Right cardiac atrium (tissue), 5 donors: ENCODE data around the gene KCNQ5. TPM values are rescaled to one million over a fixed set of nuclear protein-coding genes. Genes with fewer than 3 reads are reported as not detected.

Source experiments
- ATAC-seq, 2 donors: fragments of 200-7000 bp; cut with Tn5 transposase; one replicate each; pipeline versions ENCODE4 v1.8.0 to v1.9.1; 2020; ENCODE audit warnings: moderate library complexity in 2 of 2, mild to moderate bottlenecking in 1 of 2
- DNase-seq, 3 donors: peaks; one replicate each; pipeline ENCODE4 v3.0.0-alpha.2; 2020
- H3K27ac ChIP-seq: one replicate; pipeline ENCODE4 v1.5.1; 2013; ENCODE audit warnings: mild to moderate bottlenecking, low read length, control low read depth, moderate library complexity
- H3K27me3 ChIP-seq: one replicate; pipeline ENCODE4 v1.6.1; 2013; ENCODE audit not compliant: control insufficient read depth, insufficient read depth
- H3K4me1 ChIP-seq: one replicate; pipeline ENCODE4 v1.6.1; 2013; ENCODE audit warnings: low read length; ENCODE audit not compliant: control insufficient read depth, insufficient read depth
- H3K4me3 ChIP-seq: one replicate; pipeline ENCODE4 v1.5.1; 2013; ENCODE audit warnings: low read length, control low read depth
- H3K9me3 ChIP-seq: one replicate; pipeline ENCODE4 v1.6.1; 2013; ENCODE audit warnings: low read length; ENCODE audit not compliant: control insufficient read depth
- WGBS: extraction: QIAGEN DNeasy Blood & Tissue Kit; methylation state at CpG from one replicate; pipeline ENCODE4 v1.1.7; 2013; 5-methylcytosine and 5-hydroxymethylcytosine counted together
- intact Hi-C, 4 donors: fragments of 100-400 bp; cut with DNase I; formaldehyde crosslinking; loops; one replicate each; pipeline versions ENCODE4 v1.11.0 to v1.14.0; 2022 to 2023
- polyA plus RNA-seq: library from polyadenylated mRNA; stranded (reverse); fragments of 200-250 nt; gene quantifications from one replicate; pipeline ENCODE4 v1.2.3, GENCODE V29; 2013
- total RNA-seq, 4 donors: library from RNA; stranded (reverse); fragmentation: NEBNext Ultra II Directional; extraction: Animal tissue kit (Norgen Biotek cat#: 25700); gene quantifications; one replicate each; pipeline ENCODE4 v1.2.1, GENCODE V29; 2021
- donor health status: healthy with polysubstance abuse.
- donor health status: DM: no; HTN: yes; CAD: no.
- donor health status: DM: no; HTN: no; CAD: no.
- donor health status: DM: no; HTN: yes; CAD: no; lungs with severe emphysema.
- donor health status: DM: yes; HTN: yes; CAD: no.

Gene KCNQ5
- total and polyA plus RNA-seq, 5 donors: 0.20 to 0.68 (median 0.36) TPM; not detected in 1

- Histone ChIP-seq H3K4me3 (no peak overlapping the region), H3K27me3 (no peaks in the 10 kb centered on the region), H3K4me1 (no peaks in the 10 kb centered on the region), H3K9me3 (no peaks in the 10 kb centered on the region), H3K27ac (no peak overlapping the region)
- DNase-seq: no peak
- ATAC-seq: no peak
- intact Hi-C loops: no loop called here
- 88% methylated on average over 2 of the region's 2 CpGs for WGBS
Observed at GRCh38 chr6:73032586-73032985, 410.7 kb downstream of the KCNQ5 start.

- 84% methylated on average over 4 of the region's 4 CpGs for WGBS
- intact Hi-C loops: no loop called here
- DNase-seq: no peak
- Histone ChIP-seq H3K27me3 (no peaks in the 10 kb centered on the region), H3K4me1 (no peaks in the 10 kb centered on the region), H3K27ac (no peak overlapping the region), H3K9me3 (no peaks in the 10 kb centered on the region), H3K4me3 (no peak overlapping the region)
- no peak for ATAC-seq
Observed at GRCh38 chr6:73036689-73037088, 414.8 kb downstream of the KCNQ5 start.

GRCh38 chr6:73041051-73041450 is 419.2 kb downstream of the KCNQ5 start:
- WGBS: 68% methylated on average over 3 of the region's 3 CpGs
- no peaks in the 10 kb centered on the region for H3K27me3 ChIP-seq
- intact Hi-C loops: no loop called here
- ATAC-seq (no peak), DNase-seq (no peak)
- H3K4me1 ChIP-seq: no peaks in the 10 kb centered on the region
- no peaks in the 10 kb centered on the region for H3K9me3 ChIP-seq
- H3K4me3 ChIP-seq: no peak overlapping the region
- H3K27ac ChIP-seq: no peak overlapping the region

- intact Hi-C loops: no loop called here
- Histone ChIP-seq H3K27me3 (no peaks in the 10 kb centered on the region), H3K4me1 (no peaks in the 10 kb centered on the region), H3K9me3 (no peaks in the 10 kb centered on the region), H3K4me3 (no peak overlapping the region), H3K27ac (no peak overlapping the region)
- no peak for ATAC-seq
- 91% methylated on average over 1 of the region's 1 CpG for WGBS
- DNase-seq: no peak
Observed at GRCh38 chr6:73042892-73043291, 421.0 kb downstream of the KCNQ5 start.

- no peak overlapping the region for H3K4me3 ChIP-seq
- H3K9me3 ChIP-seq: no peaks in the 10 kb centered on the region
- no peaks in the 10 kb centered on the region for H3K4me1 ChIP-seq
- DNase-seq: no peak
- intact Hi-C loops: no loop called here
- WGBS: 51% methylated on average over 1 of the region's 1 CpG
- no peak overlapping the region for H3K27ac ChIP-seq
- no peak for ATAC-seq
- H3K27me3 ChIP-seq: no peaks in the 10 kb centered on the region
Observed at GRCh38 chr6:73043446-73043845, 421.6 kb downstream of the KCNQ5 start.

- DNase-seq (no peak), ATAC-seq (no peak)
- intact Hi-C loops: no loop called here
- H3K4me3 ChIP-seq: no peak overlapping the region
- H3K27ac ChIP-seq: no peak overlapping the region
- no peaks in the 10 kb centered on the region for H3K27me3 ChIP-seq
- H3K9me3 ChIP-seq: no peaks in the 10 kb centered on the region
- no peaks in the 10 kb centered on the region for H3K4me1 ChIP-seq
- 46% methylated on average over 2 of the region's 2 CpGs for WGBS
Observed at GRCh38 chr6:73045609-73046008, 423.7 kb downstream of the KCNQ5 start.

- H3K27me3 ChIP-seq: no peaks in the 10 kb centered on the region
- H3K27ac ChIP-seq: no peak overlapping the region
- DNase-seq: no peak
- H3K4me1 ChIP-seq: no peaks in the 10 kb centered on the region
- intact Hi-C loops: no loop called here
- no peak for ATAC-seq
- no peak overlapping the region for H3K4me3 ChIP-seq
- no peaks in the 10 kb centered on the region for H3K9me3 ChIP-seq
- 23% methylated on average over 2 of the region's 2 CpGs for WGBS
Observed at GRCh38 chr6:73047801-73048200, 425.9 kb downstream of the KCNQ5 start.

GRCh38 chr6:73049971-73050594 is 428.2 kb downstream of the KCNQ5 start:
- 96% methylated on average over 1 of the region's 1 CpG for whole genome bisulfite sequencing
- H3K9me3 ChIP-seq: no peaks in the 10 kb centered on the region
- no peak for DNase-seq
- intact Hi-C loops: no loop called here
- no peak overlapping the region for H3K27ac ChIP-seq
- no peak for ATAC-seq
- no peaks in the 10 kb centered on the region for H3K4me1 ChIP-seq
- no peaks in the 10 kb centered on the region for H3K27me3 ChIP-seq
- H3K4me3 ChIP-seq: no peak overlapping the region

GRCh38 chr6:73050706-73051105 is 428.8 kb downstream of the KCNQ5 start:
- intact Hi-C loops: no loop called here
- no peaks in the 10 kb centered on the region for H3K4me1 ChIP-seq
- no peaks in the 10 kb centered on the region for H3K27me3 ChIP-seq
- DNase-seq: no peak
- 88% methylated on average over 1 of the region's 1 CpG for WGBS
- no peak overlapping the region for H3K4me3 ChIP-seq
- H3K27ac ChIP-seq: no peak overlapping the region
- H3K9me3 ChIP-seq: no peaks in the 10 kb centered on the region
- no peak for ATAC-seq

- 93% methylated on average over 5 of the region's 5 CpGs for WGBS
- Histone ChIP-seq H3K4me1 (no peaks in the 10 kb centered on the region), H3K27ac (no peak overlapping the region), H3K27me3 (no peaks in the 10 kb centered on the region), H3K4me3 (no peak overlapping the region), H3K9me3 (no peaks in the 10 kb centered on the region)
- DNase-seq: peak in 2 of 3 donors; percentile 17 to 28
- intact Hi-C loops: no loop called here
- ATAC-seq: no peak
Observed at GRCh38 chr6:73051147-73051546, 429.3 kb downstream of the KCNQ5 start.

GRCh38 chr6:73054958-73055357 is 433.1 kb downstream of the KCNQ5 start:
- 84% methylated on average over 11 of the region's 11 CpGs for WGBS
- Histone ChIP-seq H3K4me3 (no peak overlapping the region), H3K27ac (no peak overlapping the region), H3K9me3 (no peaks in the 10 kb centered on the region), H3K27me3 (no peaks in the 10 kb centered on the region), H3K4me1 (no peaks in the 10 kb centered on the region)
- no peak for ATAC-seq
- intact Hi-C loops: no loop called here
- DNase-seq: no peak

GRCh38 chr6:73058736-73059135 is 436.9 kb downstream of the KCNQ5 start:
- ATAC-seq (no peak), DNase-seq (no peak)
- H3K4me3 ChIP-seq: no peak overlapping the region
- H3K27me3 ChIP-seq: no peaks in the 10 kb centered on the region
- H3K27ac ChIP-seq: no peak overlapping the region
- no peaks in the 10 kb centered on the region for H3K4me1 ChIP-seq
- H3K9me3 ChIP-seq: no peaks in the 10 kb centered on the region
- intact Hi-C loops: no loop called here
- WGBS: 79% methylated on average over 3 of the region's 3 CpGs
